Measurements from ENCODE around the gene CREB3.

DNA sequence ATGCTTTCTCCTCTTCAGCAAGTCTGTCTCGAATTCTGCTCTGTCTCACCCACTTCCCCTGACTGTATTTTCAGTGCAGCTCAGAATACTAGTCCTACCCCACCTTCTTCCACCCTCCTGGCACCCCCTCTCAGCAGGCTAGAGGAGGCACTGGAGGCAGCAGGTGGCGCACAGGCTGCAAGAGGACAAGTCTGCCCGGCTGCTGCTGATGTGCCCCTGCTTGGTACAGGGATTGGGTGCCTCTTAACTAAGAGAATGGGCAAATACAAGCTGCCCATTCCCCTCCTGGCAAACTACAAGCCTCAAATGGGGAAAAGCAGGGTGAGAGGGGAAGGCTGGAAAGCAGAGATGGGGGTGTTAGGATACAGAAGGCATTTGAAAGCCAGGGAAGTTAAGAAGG is 5.5 kb upstream of the CREB3 start:
- TF ChIP-seq POLR2A (IDR thresholded peaks at IDR 0.05; ENCODE audit: low read depth, low read length) (no peak), POLR2AphosphoS5 (IDR thresholded peaks at IDR 0.05; ENCODE audit: low read depth, low read length) (no peak), PAX5 (IDR thresholded peaks at IDR 0.05; ENCODE audit: insufficient read depth, low read length, severe bottlenecking) (no peak), TAF1 (IDR thresholded peaks at IDR 0.05; ENCODE audit: low read depth, low read length) (no peak), POU2F2 (IDR thresholded peaks at IDR 0.05; ENCODE audit: low read depth, low read length) (no peak), SPI1 (IDR thresholded peaks at IDR 0.05; ENCODE audit: low read depth, low read length) (peak; percentile 24; the same call in 1 of the 2 replicates)

Measured in GM12891 (cell line).